GDM1 (cell line): Measurements from ENCODE around the gene SH3BP5.

Experiments used
- DNase-seq: peaks from one replicate; lab custom pipeline; 2025; lab: John Stamatoyannopoulos, UW

Gene SH3BP5

GRCh38 chr3:15297608-15298350 is 34.6 kb downstream of the SH3BP5 start:
- no peak for DNase-seq

GRCh38 chr3:15295506-15295905 is 36.9 kb downstream of the SH3BP5 start:
- DNase-seq: no peak

GRCh38 chr3:15294929-15295328 is 37.5 kb downstream of the SH3BP5 start:
- no peak for DNase-seq

GRCh38 chr3:15292765-15293522 is 39.4 kb downstream of the SH3BP5 start:
- no peak for DNase-seq

DNA sequence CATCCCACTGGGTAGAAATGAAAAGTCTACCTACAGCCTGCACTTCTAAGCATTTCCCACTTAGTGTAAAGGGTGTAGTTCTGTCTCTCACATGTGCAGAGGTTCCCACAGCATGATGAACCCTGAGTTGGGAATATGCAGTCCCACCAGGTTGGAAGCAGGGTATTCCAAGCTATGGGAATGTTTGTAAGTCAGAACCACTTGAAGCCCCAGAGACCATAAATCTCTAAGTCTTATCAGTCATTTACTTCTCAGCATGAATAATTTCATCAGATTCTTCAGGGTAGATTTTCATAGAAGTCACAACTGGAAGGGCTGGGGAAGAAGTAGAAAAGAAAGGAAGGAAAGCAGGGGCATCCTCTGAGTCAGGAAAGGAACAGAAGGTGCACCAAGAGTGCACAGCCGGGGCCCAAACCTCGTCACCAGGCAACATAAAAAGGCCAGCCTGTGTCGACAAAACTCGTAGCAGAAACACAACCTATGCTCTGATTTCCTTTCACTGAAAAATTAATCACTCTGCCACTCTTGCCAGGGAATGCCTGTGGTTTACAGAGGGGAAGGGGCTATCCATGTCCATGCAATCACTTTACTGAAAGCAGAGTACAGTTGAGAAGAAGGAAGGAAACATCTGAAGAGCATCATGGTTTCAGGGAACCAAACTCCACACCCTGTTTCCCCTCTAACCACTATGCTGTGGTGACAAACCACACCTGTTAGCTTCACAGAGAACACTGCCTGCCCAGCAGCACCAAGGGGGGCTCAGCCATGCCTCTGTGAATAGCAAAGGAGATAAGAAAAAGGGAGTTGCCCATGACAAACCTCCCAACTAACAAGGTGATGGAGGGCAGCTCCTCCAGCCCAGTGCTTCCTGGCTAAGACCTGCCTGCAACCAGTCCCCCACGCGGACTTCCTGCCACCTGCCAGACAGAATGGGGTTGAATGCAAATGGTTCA is 40.5 kb downstream of the SH3BP5 start:
- peak; percentile 74 for DNase-seq

GRCh38 chr3:15290736-15291135 is 41.6 kb downstream of the SH3BP5 start:
- DNase-seq: no peak

DNA sequence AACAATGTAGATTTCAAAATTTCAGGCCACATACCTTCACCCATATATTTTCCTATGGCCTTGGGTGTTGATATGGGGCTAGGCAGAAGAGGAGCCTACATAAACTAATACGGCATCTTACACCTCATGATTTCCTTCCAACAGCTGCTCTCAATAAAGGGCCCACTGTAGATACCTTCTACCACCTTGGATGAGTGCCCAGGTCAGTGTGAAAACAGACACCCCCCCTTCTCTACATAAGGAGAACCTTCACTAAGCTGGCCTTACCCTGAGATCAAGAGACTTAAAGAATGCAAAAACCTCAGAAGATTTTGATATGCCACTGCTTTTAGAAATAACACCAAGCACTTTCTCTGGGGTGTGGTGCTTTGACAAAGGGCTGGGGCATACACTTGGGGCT is 42.7 kb downstream of the SH3BP5 start:
- DNase-seq: no peak

- DNase-seq: no peak
Measured at GRCh38 chr3:15288331-15289035, 43.9 kb downstream of the SH3BP5 start.

DNA sequence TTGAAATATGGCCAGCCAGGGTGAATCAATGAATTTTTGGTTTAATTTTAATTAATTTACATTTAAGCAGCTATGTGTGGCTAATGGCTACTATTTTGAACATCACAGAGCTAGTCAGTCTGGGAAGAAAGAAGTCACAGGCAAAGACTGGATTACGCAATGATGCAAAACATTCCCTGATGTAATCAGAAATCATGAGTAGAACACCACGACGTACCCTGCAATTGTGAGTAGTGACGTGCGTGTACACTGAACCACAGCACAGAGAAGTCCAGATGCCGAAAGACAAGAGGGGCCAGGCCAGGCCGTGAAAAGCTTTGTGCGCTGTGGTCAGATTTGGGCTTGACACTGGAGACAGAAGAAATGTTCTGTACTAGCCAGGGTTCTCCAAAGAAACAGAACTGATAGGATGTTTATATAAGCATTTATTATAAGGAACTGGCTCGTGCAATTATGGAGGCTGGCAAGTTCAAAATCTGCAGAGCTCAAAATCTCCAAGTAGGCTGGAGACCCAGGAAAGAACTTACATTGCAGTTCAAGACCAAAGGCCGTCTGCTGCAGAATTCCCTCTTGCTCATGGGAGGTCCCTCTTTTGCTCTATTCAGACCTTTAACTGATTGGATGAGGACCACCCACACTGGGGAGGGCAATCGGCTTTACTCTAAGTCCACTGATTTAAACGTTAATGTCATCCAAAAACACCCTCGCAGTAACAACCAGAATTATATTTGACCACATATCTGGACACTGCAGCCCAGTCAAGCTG is 44.6 kb downstream of the SH3BP5 start:
- no peak for DNase-seq

DNA sequence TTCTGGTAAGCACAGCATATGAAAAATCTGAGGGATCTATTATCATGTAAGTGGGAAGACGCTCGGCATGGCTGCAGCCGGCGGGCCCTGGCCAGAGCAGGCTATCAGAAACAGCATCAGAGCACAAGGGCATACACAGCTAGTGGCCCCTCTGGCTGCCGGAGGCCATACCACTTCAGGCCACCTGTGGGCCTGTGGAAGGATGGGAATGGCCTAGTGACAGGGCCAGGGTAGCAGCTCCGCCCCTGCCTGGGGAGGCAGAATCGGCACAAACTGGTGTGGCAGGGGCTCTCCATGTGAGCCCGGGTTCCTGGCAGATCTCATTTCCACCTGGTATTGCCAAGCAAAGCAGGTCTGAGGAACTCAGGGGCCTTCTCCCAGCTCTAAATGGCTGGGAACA is 46.4 kb downstream of the SH3BP5 start:
- no peak for DNase-seq

DNA sequence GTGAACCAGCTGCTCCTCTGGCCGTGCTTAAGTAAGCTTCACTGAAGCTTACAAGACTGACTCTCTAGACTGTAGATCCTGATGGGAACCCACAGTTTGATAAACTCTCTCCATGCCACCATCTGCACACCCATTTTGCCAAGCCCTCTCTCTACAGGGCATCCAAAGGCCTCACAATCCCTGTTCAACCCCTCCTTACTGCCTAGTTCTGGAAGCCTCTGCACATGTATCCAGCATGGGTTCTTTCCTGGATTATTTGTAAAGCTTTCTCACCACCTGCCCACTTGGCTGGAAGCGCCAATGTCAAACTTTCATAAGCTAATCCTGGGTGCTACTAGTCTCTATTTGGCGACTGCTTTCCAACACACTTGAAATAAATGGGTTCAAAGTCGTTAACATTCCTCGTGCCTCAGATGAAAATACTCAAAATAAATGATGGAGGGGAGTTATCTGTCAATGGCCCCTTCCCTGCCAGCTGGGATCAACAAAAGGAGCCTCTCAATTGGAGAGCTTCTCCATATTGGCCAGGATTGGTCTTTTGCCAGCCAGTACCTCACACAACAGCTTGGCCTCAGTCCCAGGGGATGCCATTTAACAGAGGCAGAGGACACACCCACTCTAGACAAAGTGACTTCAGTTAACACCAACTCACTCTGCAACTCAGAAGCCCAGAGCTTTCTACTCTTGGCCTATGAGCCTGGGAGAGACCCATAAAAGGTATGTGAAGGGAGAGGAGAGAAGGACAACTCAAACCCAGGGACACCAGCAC is 48.1 kb downstream of the SH3BP5 start:
- DNase-seq: no peak

GRCh38 chr3:15283702-15284101 is 48.7 kb downstream of the SH3BP5 start:
- no peak for DNase-seq

DNA sequence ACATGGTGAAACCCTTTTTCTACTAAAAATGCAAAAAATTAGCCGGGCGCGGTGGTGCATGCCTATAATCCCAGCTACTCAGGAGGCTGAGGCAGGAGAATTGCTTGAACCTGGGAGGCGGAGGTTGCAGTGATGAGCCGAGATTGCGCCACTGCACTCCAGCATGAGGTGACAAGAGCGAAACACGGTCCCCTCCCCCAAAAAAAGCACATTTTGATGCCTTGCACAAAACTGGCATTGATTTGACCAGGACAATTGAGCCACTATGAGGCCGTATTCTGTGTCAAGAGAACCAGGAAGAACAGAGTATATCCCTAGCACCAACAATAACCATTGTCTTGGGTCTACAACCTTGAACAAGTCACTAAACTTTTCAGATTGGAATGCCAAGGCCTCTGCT is 50.6 kb downstream of the SH3BP5 start:
- no peak for DNase-seq

DNA sequence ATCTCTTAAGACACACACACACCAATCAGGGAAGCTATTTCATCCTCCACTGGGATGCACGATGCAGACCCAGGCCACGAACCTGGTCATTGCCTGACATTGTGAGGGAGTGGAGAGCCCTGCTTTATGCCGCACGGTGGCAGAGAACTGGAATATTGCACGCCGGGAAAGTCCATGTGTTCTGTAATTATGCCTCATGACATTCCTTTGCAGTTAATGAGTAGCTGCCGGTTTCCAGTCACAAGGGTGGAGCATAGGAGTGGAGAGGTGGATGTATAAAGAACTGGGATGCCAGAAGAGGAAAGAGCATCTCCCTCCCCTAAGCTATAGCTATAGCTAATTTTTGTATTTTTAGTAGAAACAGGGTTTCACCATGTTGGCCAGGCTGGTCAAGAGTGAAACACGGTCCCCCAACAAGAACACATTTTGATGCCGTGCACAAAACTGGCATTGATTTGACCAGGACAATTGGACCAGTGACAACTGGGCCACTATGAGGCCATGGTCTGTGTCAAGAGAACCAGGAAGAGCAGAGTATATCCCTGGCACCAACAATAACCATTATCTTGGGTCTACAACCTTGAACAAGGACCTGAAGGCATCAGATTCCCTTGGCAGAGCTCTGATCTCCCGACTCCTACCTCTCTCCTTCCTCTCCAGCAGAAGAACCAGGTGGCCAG is 51.4 kb downstream of the SH3BP5 start:
- DNase-seq: no peak

GRCh38 chr3:15279671-15280402 is 52.5 kb downstream of the SH3BP5 start:
- DNase-seq: no peak

- DNase-seq: no peak
Measured at GRCh38 chr3:15279205-15279604, 53.2 kb downstream of the SH3BP5 start.

- no peak for DNase-seq
Measured at GRCh38 chr3:15277861-15278500, 54.4 kb downstream of the SH3BP5 start.

GRCh38 chr3:15276028-15276724 is 56.2 kb downstream of the SH3BP5 start:
- no peak for DNase-seq
